ENCODE measurements around the gene TMEM62.
"Not testable (repeated sequence)": the region's sequence is repeated elsewhere in the genome, so short reads cannot be mapped to it uniquely, and the experiment has no call there.

Gene TMEM62

GRCh38 chr15:43105077-43105736, 28.2 kb upstream of the TMEM62 start:
- no peak for DNase-seq (ENCODE audit: insufficient read length, low spot score)
- peak; percentile 38 for FAIRE-seq
- TF ChIP-seq POLR2A (IDR thresholded peaks at IDR 0.05; ENCODE audit: low read depth, low read length): no peak

- peak; percentile 94 for FAIRE-seq
- DNase-seq (ENCODE audit: insufficient read length, low spot score): peak; percentile 57
- TF ChIP-seq POLR2A (IDR thresholded peaks at IDR 0.05; ENCODE audit: low read depth, low read length): peak; percentile 41
Observed at GRCh38 chr15:43105778-43106485, 27.5 kb upstream of the TMEM62 start, which contains the start of gene UBR1. Gene UBR1 (minus strand): TSS chr15:43106038. CDS start chr15:43106022, 16 bp downstream.

GRCh38 chr15:43106486-43106829, 26.9 kb upstream of the TMEM62 start:
- TF ChIP-seq POLR2A (IDR thresholded peaks at IDR 0.05; ENCODE audit: low read depth, low read length): no peak
- no peak for FAIRE-seq
- DNase-seq (ENCODE audit: insufficient read length, low spot score): no peak

- DNase-seq (ENCODE audit: insufficient read length, low spot score) (no peak), FAIRE-seq (no peak)
Observed at GRCh38 chr15:43107751-43108150, 25.6 kb upstream of the TMEM62 start.

GRCh38 chr15:43111354-43111753, 22.0 kb upstream of the TMEM62 start:
- TF ChIP-seq POLR2A (IDR thresholded peaks at IDR 0.05; ENCODE audit: low read depth, low read length): no peak
- DNase-seq (ENCODE audit: insufficient read length, low spot score): no peak
- FAIRE-seq: no peak

More at GRCh38 chr15:43107751-43108150, 25.6 kb upstream of the TMEM62 start:
- no peak for TF ChIP-seq POLR2A (IDR thresholded peaks at IDR 0.05; ENCODE audit: low read depth, low read length)

- DNase-seq (ENCODE audit: insufficient read length, low spot score) (no peak), FAIRE-seq (no peak)
- TF ChIP-seq POLR2A (IDR thresholded peaks at IDR 0.05; ENCODE audit: low read depth, low read length): no peak
Observed at GRCh38 chr15:43118286-43118685, 15.1 kb upstream of the TMEM62 start.

GRCh38 chr15:43118829-43119228, 14.6 kb upstream of the TMEM62 start:
- no peak for FAIRE-seq
- DNase-seq (ENCODE audit: insufficient read length, low spot score): no peak
- TF ChIP-seq POLR2A (IDR thresholded peaks at IDR 0.05; ENCODE audit: low read depth, low read length): no peak

- DNase-seq (ENCODE audit: insufficient read length, low spot score): no peak
- FAIRE-seq: no peak
- TF ChIP-seq POLR2A (IDR thresholded peaks at IDR 0.05; ENCODE audit: low read depth, low read length): no peak
Observed at GRCh38 chr15:43121863-43122262, 11.5 kb upstream of the TMEM62 start.

GRCh38 chr15:43125100-43125661, 8.2 kb upstream of the TMEM62 start:
- no peak for FAIRE-seq

GRCh38 chr15:43126356-43126755, 7.0 kb upstream of the TMEM62 start:
- no peak for FAIRE-seq
- DNase-seq (ENCODE audit: insufficient read length, low spot score): no peak
- TF ChIP-seq POLR2A (IDR thresholded peaks at IDR 0.05; ENCODE audit: low read depth, low read length): no peak

More at GRCh38 chr15:43125100-43125661, 8.2 kb upstream of the TMEM62 start:
- TF ChIP-seq POLR2A (IDR thresholded peaks at IDR 0.05; ENCODE audit: low read depth, low read length): no peak
- DNase-seq (ENCODE audit: insufficient read length, low spot score): no peak

GRCh38 chr15:43127752-43128151, 5.6 kb upstream of the TMEM62 start:
- DNase-seq (ENCODE audit: insufficient read length, low spot score) (no peak), FAIRE-seq (no peak)
- TF ChIP-seq POLR2A (IDR thresholded peaks at IDR 0.05; ENCODE audit: low read depth, low read length): no peak

- FAIRE-seq; DNase-seq (ENCODE audit: insufficient read length, low spot score): not testable (repeated sequence)
Observed at GRCh38 chr15:43128174-43128979, 5.0 kb upstream of the TMEM62 start.

GRCh38 chr15:43128980-43129335, 4.4 kb upstream of the TMEM62 start:
- DNase-seq (ENCODE audit: insufficient read length, low spot score) (no peak), FAIRE-seq (no peak)
- no peak for TF ChIP-seq POLR2A (IDR thresholded peaks at IDR 0.05; ENCODE audit: low read depth, low read length)

- no peak for TF ChIP-seq POLR2A (IDR thresholded peaks at IDR 0.05; ENCODE audit: low read depth, low read length)
- FAIRE-seq (no peak), DNase-seq (ENCODE audit: insufficient read length, low spot score) (no peak)
Observed at GRCh38 chr15:43132830-43133429, 456 bp upstream of the TMEM62 start.

All from H54 (cell line).